Astrocyte (in vitro differentiated cells and primary cell): ENCODE data around the gene IFT81. TPM values are rescaled to one million over a fixed set of nuclear protein-coding genes. Genes with fewer than 3 reads are reported as not detected.
"Not testable (repeated sequence)": the region's sequence is repeated elsewhere in the genome, so short reads cannot be mapped to it uniquely, and the experiment has no call there.

Source experiments
- DNase-seq: peaks from one replicate; pipeline ENCODE4 v3.0.0-alpha.2; 2010; ENCODE audit warnings: low read depth
- FAIRE-seq: peaks from 2 replicates; lab custom pipeline; 2011; peaks lifted over from hg19 to GRCh38; lab: Jason Lieb, UNC
- H2AFZ ChIP-seq: 2 replicates; pipeline ENCODE4 v1.6.0; 2012; ENCODE audit warnings: low read depth, low read length, inconsistent platforms
- H3K27ac ChIP-seq: 2 replicates; pipeline ENCODE4 v1.5.1; 2011; ENCODE audit warnings: low read depth, low read length, inconsistent platforms
- H3K27me3 ChIP-seq: 2 replicates; pipeline ENCODE4 v1.6.0; 2011; ENCODE audit warnings: low read length, inconsistent platforms; ENCODE audit not compliant: insufficient read depth
- H3K36me3 ChIP-seq: 2 replicates; pipeline ENCODE4 v1.5.1; 2011; ENCODE audit warnings: low read length, inconsistent platforms; ENCODE audit not compliant: insufficient read depth
- H3K4me1 ChIP-seq: 2 replicates; pipeline ENCODE4 v1.5.1; 2011; ENCODE audit warnings: low read length, inconsistent platforms; ENCODE audit not compliant: insufficient read depth
- H3K4me2 ChIP-seq: 2 replicates; pipeline ENCODE4 v1.6.0; 2012; ENCODE audit warnings: low read length, inconsistent platforms
- H3K4me3 ChIP-seq: 2 replicates; pipeline ENCODE4 v1.5.1; 2011; ENCODE audit warnings: low read depth, mild to moderate bottlenecking, low read length, inconsistent platforms; ENCODE audit not compliant: insufficient read depth
- H3K79me2 ChIP-seq: 2 replicates; pipeline ENCODE4 v1.6.0; 2012; ENCODE audit warnings: mild to moderate bottlenecking, low read length, inconsistent platforms; ENCODE audit not compliant: insufficient read depth
- H3K9ac ChIP-seq: 2 replicates; pipeline ENCODE4 v1.6.0; 2012; ENCODE audit warnings: mild to moderate bottlenecking, low read length, inconsistent platforms
- H3K9me3 ChIP-seq: 2 replicates; pipeline ENCODE4 v1.5.1; 2012; ENCODE audit warnings: low read depth, mild to moderate bottlenecking, low read length, inconsistent platforms; ENCODE audit not compliant: insufficient read depth
- H4K20me1 ChIP-seq: 2 replicates; pipeline ENCODE4 v1.6.0; 2012; ENCODE audit warnings: low read length, inconsistent platforms; ENCODE audit not compliant: insufficient read depth
- H3K27ac Mint-ChIP-seq: one replicate; pipeline ENCODE4 v1.8.0; 2021; ENCODE audit warnings: mild to moderate bottlenecking, mixed read lengths; ENCODE audit not compliant: unreplicated experiment
- H3K27me3 Mint-ChIP-seq: one replicate; pipeline ENCODE4 v1.8.0; 2021; ENCODE audit warnings: low read depth, mixed read lengths; ENCODE audit not compliant: unreplicated experiment
- H3K36me3 Mint-ChIP-seq: one replicate; pipeline ENCODE4 v1.8.0; 2021; ENCODE audit warnings: low read depth, mixed read lengths; ENCODE audit not compliant: unreplicated experiment
- H3K4me1 Mint-ChIP-seq: one replicate; pipeline ENCODE4 v1.8.0; 2021; ENCODE audit warnings: low read depth, mixed read lengths; ENCODE audit not compliant: unreplicated experiment
- H3K4me3 Mint-ChIP-seq: one replicate; pipeline ENCODE4 v1.8.0; 2021; ENCODE audit warnings: mild to moderate bottlenecking, moderate library complexity, mixed read lengths; ENCODE audit not compliant: unreplicated experiment
- H3K9me3 Mint-ChIP-seq: one replicate; pipeline ENCODE4 v1.8.0; 2021; ENCODE audit warnings: mild to moderate bottlenecking, mixed read lengths; ENCODE audit not compliant: unreplicated experiment
- CTCF ChIP-seq: IDR thresholded peaks from 2 replicates; pipeline ENCODE4 v1.5.1; 2011; ENCODE audit warnings: low read depth, mild to moderate bottlenecking, inconsistent platforms, low read length, moderate library complexity; ENCODE audit not compliant: insufficient read depth
- EZH2 ChIP-seq: IDR thresholded peaks from 2 replicates; pipeline ENCODE4 v1.6.1; 2012; ENCODE audit warnings: mild to moderate bottlenecking, low read length, inconsistent platforms; ENCODE audit not compliant: insufficient read depth
- total RNA-seq: library from RNA; stranded (reverse); gene quantifications from 2 replicates; pipeline ENCODE4 v1.2.1, GENCODE V29; 2021

IFT81 gene
- total RNA-seq, 1 donor from 2014 or later, result 12.3 TPM

- not testable (repeated sequence) for H3K9ac ChIP-seq, H3K4me3 Mint-ChIP-seq, H3K36me3 ChIP-seq, H3K27me3 Mint-ChIP-seq, H3K4me2 ChIP-seq, H3K9me3 Mint-ChIP-seq, H3K27me3 ChIP-seq, H4K20me1 ChIP-seq, H3K79me2 ChIP-seq, H3K4me1 Mint-ChIP-seq, H3K36me3 Mint-ChIP-seq, H3K4me1 ChIP-seq, H3K27ac ChIP-seq, H3K27ac Mint-ChIP-seq, DNase-seq, H2AFZ ChIP-seq, H3K4me3 ChIP-seq, H3K9me3 ChIP-seq, FAIRE-seq
- TF ChIP-seq CTCF, result peak; percentile 3
Measured at GRCh38 chr12:110117210-110117609, 6.9 kb upstream of the IFT81 start.

- Mint-ChIP-seq H3K4me3 (no peak overlapping the region), H3K9me3 (peaks cover 2% of the 10 kb centered on the region), H3K27me3 (peaks cover 6% of the 10 kb centered on the region), H3K27ac (no peak overlapping the region), H3K36me3 (no peaks in the 10 kb centered on the region), H3K4me1 (no peaks in the 10 kb centered on the region)
- Histone ChIP-seq H3K27ac (no peak overlapping the region), H3K4me3 (no peak overlapping the region), H3K9ac (no peak overlapping the region), H3K4me1 (no peaks in the 10 kb centered on the region), H2AFZ (no peak overlapping the region), H3K9me3 (no peaks in the 10 kb centered on the region), H3K79me2 (no peaks in the 10 kb centered on the region), H4K20me1 (no peaks in the 10 kb centered on the region), H3K27me3 (no peaks in the 10 kb centered on the region), H3K4me2 (no peak overlapping the region), H3K36me3 (no peaks in the 10 kb centered on the region)
- FAIRE-seq (no peak), DNase-seq (no peak)
- no peak for TF ChIP-seq CTCF
- no peak for TF ChIP-seq EZH2
Measured at GRCh38 chr12:110117956-110118685, 6.0 kb upstream of the IFT81 start.

GRCh38 chr12:110122929-110123328 lies 1.2 kb upstream of the IFT81 start:
- Mint-ChIP-seq H3K4me1 (no peaks in the 10 kb centered on the region), H3K4me3 (no peak overlapping the region), H3K27me3 (peaks cover 10% of the 10 kb centered on the region), H3K27ac (no peak overlapping the region), H3K36me3 (no peaks in the 10 kb centered on the region), H3K9me3 (no peaks in the 10 kb centered on the region)
- Histone ChIP-seq H3K9me3 (no peaks in the 10 kb centered on the region), H3K27ac (no peak overlapping the region), H3K4me1 (peaks cover 3% of the 10 kb centered on the region), H4K20me1 (no peaks in the 10 kb centered on the region), H3K4me3 (no peak overlapping the region), H3K79me2 (peaks cover 15% of the 10 kb centered on the region), H3K36me3 (no peaks in the 10 kb centered on the region), H3K4me2 (no peak overlapping the region), H3K27me3 (no peaks in the 10 kb centered on the region), H2AFZ (no peak overlapping the region), H3K9ac (no peak overlapping the region)
- DNase-seq, result no peak
- FAIRE-seq, result no peak
- TF ChIP-seq CTCF, result no peak
- TF ChIP-seq EZH2, result no peak
